Panc1 (cell line): ENCODE results near the gene CREM. TPM values are rescaled to one million over a fixed set of nuclear protein-coding genes. Genes with fewer than 3 reads are reported as not detected.

ENCODE experiments used
- ATAC-seq: fragments of 200-7000 bp; cut with Tn5 transposase; 2 replicates; pipeline ENCODE4 v1.9.1; 2020; ENCODE audit warnings: mild to moderate bottlenecking, moderate library complexity
- BruUV-seq: library from RNA; stranded (reverse); fragments of 400-500 nt; replicated peaks from 2 replicates; lab custom pipeline; 2021; lab: Mats Ljungman, UMichigan
- CTCF ChIA-PET: fragments of 300-600 bp; sonication (Branson Sonifier 250); formaldehyde crosslinking; loops from one replicate; lab custom pipeline; 2022; ENCODE audit warnings: antibody characterized with exemption; lab: Charles Lee
- POLR2A ChIA-PET: fragments of 300-600 bp; sonication (Branson Sonifier 250); formaldehyde crosslinking; loops from one replicate; lab custom pipeline; 2022; ENCODE audit warnings: antibody characterized with exemption; lab: Charles Lee
- DNase-seq: peaks from one replicate; pipeline ENCODE4 v3.0.0-alpha.2; 2010; ENCODE audit warnings: low read depth, low spot score
- H3K27ac ChIP-seq: 2 replicates; pipeline ENCODE4 v1.5.1; 2011; ENCODE audit warnings: mild to moderate bottlenecking, low read length, inconsistent platforms
- H3K27me3 ChIP-seq: fragments of 200-500 bp; sonication (Bioruptor generic); 2 replicates; pipeline ENCODE4 v1.6.0; 2014; ENCODE audit warnings: low read length, inconsistent platforms; ENCODE audit not compliant: control insufficient read depth, insufficient read depth
- H3K36me3 ChIP-seq: fragments of 200-500 bp; sonication (Bioruptor generic); 2 replicates; pipeline ENCODE4 v1.5.1; 2014; ENCODE audit warnings: inconsistent platforms, mild to moderate bottlenecking, low read length, moderate library complexity; ENCODE audit not compliant: control insufficient read depth, insufficient read depth
- H3K4me1 ChIP-seq: 2 replicates; pipeline ENCODE4 v1.5.1; 2011; ENCODE audit warnings: inconsistent platforms, mild to moderate bottlenecking, low read length, moderate library complexity; ENCODE audit not compliant: control insufficient read depth, insufficient read depth
- H3K4me3 ChIP-seq, 2 experiments: 2 replicates each; pipeline ENCODE4 v1.5.1; 2011 to 2012; ENCODE audit warnings: low read depth in 2 of 2, low read length in 2 of 2, mild to moderate bottlenecking in 2 of 2, inconsistent platforms in 1 of 2, moderate library complexity in 1 of 2
- H3K9me3 ChIP-seq: fragments of 200-500 bp; sonication (Bioruptor generic); 2 replicates; pipeline ENCODE4 v1.5.1; 2014; ENCODE audit warnings: low read depth, mild to moderate bottlenecking, inconsistent platforms, low read length, moderate library complexity; ENCODE audit not compliant: control insufficient read depth, insufficient read depth
- CTCF ChIP-seq: fragments of 450-650 bp; IDR thresholded peaks from 2 replicates; pipeline ENCODE4 v1.5.1; 2017; ENCODE audit warnings: mild to moderate bottlenecking
- POLR2AphosphoS5 ChIP-seq: IDR thresholded peaks from 2 replicates; pipeline ENCODE4 v1.6.1; 2012; ENCODE audit warnings: mild to moderate bottlenecking, low read depth, low read length, moderate library complexity
- REST ChIP-seq, 2 experiments: IDR thresholded peaks; 2 replicates each; pipeline ENCODE4 v1.6.1; 2011 to 2012; ENCODE audit warnings: low read depth in 2 of 2, control low read depth in 1 of 2, low read length in 1 of 2, mild to moderate bottlenecking in 1 of 2, moderate library complexity in 1 of 2; ENCODE audit not compliant: insufficient read depth in 1 of 2
- SIN3A ChIP-seq: IDR thresholded peaks from 2 replicates; pipeline ENCODE4 v1.6.1; 2012; ENCODE audit warnings: low read depth, mild to moderate bottlenecking, low read length, moderate library complexity, borderline replicate concordance; ENCODE audit not compliant: insufficient read depth
- TCF7L2 ChIP-seq: IDR thresholded peaks from 2 replicates; pipeline ENCODE4 v1.6.1; 2011; ENCODE audit warnings: mild to moderate bottlenecking, low read depth, low read length, inconsistent platforms
- in situ Hi-C: cut with HindIII; loops from 2 replicates; pipeline ENCODE4 v1.10.0; 2016; ENCODE audit warnings: low sequenced_read_pairs, low pct_unique_long_range_greater_than_20kb
- intact Hi-C: fragments of 100-400 bp; cut with micrococcal nuclease; formaldehyde crosslinking; loops from one replicate; pipeline ENCODE4 v1.10.0; 2022; ENCODE audit not compliant: unreplicated experiment
- total RNA-seq: library from RNA; stranded (reverse); gene quantifications from one replicate; pipeline ENCODE4 v1.2.1, GENCODE V29; 2021; ENCODE audit not compliant: unreplicated experiment

The CREM gene
- total RNA-seq, 1 experiment from 2014 or later = 13.7 TPM

GRCh38 chr10:35135861-35136260, 9.2 kb downstream of the CREM start:
- H3K27ac ChIP-seq = no peak overlapping the region
- no peaks in the 10 kb centered on the region for H3K4me1 ChIP-seq
- intact Hi-C loops = no loop called here
- no peak overlapping the region for H3K4me3 ChIP-seq
- BruUV-seq = no TSS peak
- in situ Hi-C loops = no loop called here
- no peaks in the 10 kb centered on the region; the same call in 1 of the 2 replicates for H3K36me3 ChIP-seq
- ATAC-seq (no peak), DNase-seq (no peak)
- no peak for TF ChIP-seq SIN3A
- TF ChIP-seq REST (IDR thresholded peaks at IDR 0.05; ENCODE audit: insufficient read depth in 1 of 2, low read depth in 2 of 2, low read length in 1 of 2) = no peak
- TF ChIP-seq CTCF = no peak
- no peak for TF ChIP-seq POLR2AphosphoS5
- TF ChIP-seq TCF7L2 = no peak
- no peaks in the 10 kb centered on the region for H3K9me3 ChIP-seq
- H3K27me3 ChIP-seq = no peaks in the 10 kb centered on the region
- CTCF ChIA-PET = no interaction called here
- POLR2A ChIA-PET = no interaction called here

- no TSS peak for BruUV-seq
- no peak for ATAC-seq
- POLR2A ChIA-PET = no interaction called here
Observed at GRCh38 chr10:35136263-35136815, 9.7 kb downstream of the CREM start.

More at GRCh38 chr10:35136263-35136815, 9.7 kb downstream of the CREM start:
- intact Hi-C loops (no loop called here), in situ Hi-C loops (no loop called here)
- TF ChIP-seq TCF7L2 = no peak
- no peak for TF ChIP-seq SIN3A
- no peak for TF ChIP-seq CTCF
- TF ChIP-seq REST (IDR thresholded peaks at IDR 0.05; ENCODE audit: insufficient read depth in 1 of 2, low read depth in 2 of 2, low read length in 1 of 2) = no peak
- TF ChIP-seq POLR2AphosphoS5 = no peak
- Histone ChIP-seq H3K4me1 (no peaks in the 10 kb centered on the region), H3K27ac (no peak overlapping the region), H3K27me3 (no peaks in the 10 kb centered on the region), H3K4me3 (no peak overlapping the region), H3K9me3 (no peaks in the 10 kb centered on the region), H3K36me3 (no peaks in the 10 kb centered on the region; the same call in 1 of the 2 replicates)
- DNase-seq = no peak
- CTCF ChIA-PET = no interaction called here
